GM04504 (cell line): Measurements from ENCODE around the gene E2F8.

Experiments
- DNase-seq: peaks from one replicate; pipeline ENCODE4 v3.0.0-alpha.2; 2012; ENCODE audit warnings: low read depth

Gene E2F8

GRCh38 chr11:19220903-19221724 is 19.6 kb downstream of the E2F8 start:
- DNase-seq = no peak

GRCh38 chr11:19218786-19219460 is 21.8 kb downstream of the E2F8 start:
- no peak for DNase-seq

- no peak for DNase-seq
Observed at GRCh38 chr11:19218216-19218615, 22.5 kb downstream of the E2F8 start.

GRCh38 chr11:19216709-19217374 is 23.9 kb downstream of the E2F8 start:
- DNase-seq = no peak

- DNase-seq = no peak
Observed at GRCh38 chr11:19216021-19216420, 24.7 kb downstream of the E2F8 start.

GRCh38 chr11:19209617-19210370 is 31.0 kb downstream of the E2F8 start:
- no peak for DNase-seq

GRCh38 chr11:19208959-19209546 is 31.7 kb downstream of the E2F8 start:
- DNase-seq = no peak

GRCh38 chr11:19208181-19208580 is 32.6 kb downstream of the E2F8 start:
- DNase-seq = no peak

GRCh38 chr11:19204836-19205235 is 35.9 kb downstream of the E2F8 start:
- DNase-seq = no peak

GRCh38 chr11:19201737-19202605 is 38.8 kb downstream of the E2F8 start, which contains the start of gene CSRP3:
Gene CSRP3 (minus strand): TSS chr11:19201983. CDS start chr11:19192448, 9,535 bp downstream.
- no peak for DNase-seq

GRCh38 chr11:19200410-19201201 is 40.1 kb downstream of the E2F8 start:
- peak; percentile 32 for DNase-seq

- DNase-seq = no peak
Observed at GRCh38 chr11:19199771-19200170, 41.0 kb downstream of the E2F8 start.

GRCh38 chr11:19199048-19199447 is 41.7 kb downstream of the E2F8 start:
- no peak for DNase-seq

GRCh38 chr11:19196432-19196831 is 44.3 kb downstream of the E2F8 start:
- no peak for DNase-seq

- no peak for DNase-seq
Observed at GRCh38 chr11:19194620-19195308, 46.0 kb downstream of the E2F8 start.

GRCh38 chr11:19193916-19194315 is 46.8 kb downstream of the E2F8 start:
- no peak for DNase-seq

- no peak for DNase-seq
Observed at GRCh38 chr11:19191530-19192169, 49.1 kb downstream of the E2F8 start.

- DNase-seq = no peak
Observed at GRCh38 chr11:19187833-19188258, 52.9 kb downstream of the E2F8 start.
